ENCODE results near the gene CAPNS2.
"Not testable (repeated sequence)": the region's sequence is repeated elsewhere in the genome, so short reads cannot be mapped to it uniquely, and the experiment has no call there.

Gene CAPNS2

GRCh38 chr16:55569025-55569424 lies 2.5 kb downstream of the CAPNS2 start:
- DNase-seq = no peak

DNA sequence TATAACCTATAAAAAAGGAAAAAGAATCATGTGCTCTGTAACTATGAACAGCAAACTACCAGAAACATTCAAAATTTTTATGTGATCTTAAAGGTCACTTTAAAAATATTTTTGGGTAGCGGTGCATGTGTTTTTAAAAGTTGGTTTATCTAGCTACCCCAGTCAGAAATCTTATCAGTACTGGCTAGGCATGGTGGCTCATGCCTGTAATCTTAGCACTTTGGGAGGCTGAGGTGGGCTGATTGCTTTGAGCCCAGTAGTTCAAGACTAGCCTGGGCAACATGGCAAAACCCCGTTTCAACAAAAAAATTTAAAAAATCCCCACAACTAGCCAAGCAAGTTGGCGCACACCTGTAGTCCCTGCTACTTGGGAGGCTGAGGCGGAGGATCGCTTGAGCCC lies 3.7 kb downstream of the CAPNS2 start:
- no peak for DNase-seq

DNA sequence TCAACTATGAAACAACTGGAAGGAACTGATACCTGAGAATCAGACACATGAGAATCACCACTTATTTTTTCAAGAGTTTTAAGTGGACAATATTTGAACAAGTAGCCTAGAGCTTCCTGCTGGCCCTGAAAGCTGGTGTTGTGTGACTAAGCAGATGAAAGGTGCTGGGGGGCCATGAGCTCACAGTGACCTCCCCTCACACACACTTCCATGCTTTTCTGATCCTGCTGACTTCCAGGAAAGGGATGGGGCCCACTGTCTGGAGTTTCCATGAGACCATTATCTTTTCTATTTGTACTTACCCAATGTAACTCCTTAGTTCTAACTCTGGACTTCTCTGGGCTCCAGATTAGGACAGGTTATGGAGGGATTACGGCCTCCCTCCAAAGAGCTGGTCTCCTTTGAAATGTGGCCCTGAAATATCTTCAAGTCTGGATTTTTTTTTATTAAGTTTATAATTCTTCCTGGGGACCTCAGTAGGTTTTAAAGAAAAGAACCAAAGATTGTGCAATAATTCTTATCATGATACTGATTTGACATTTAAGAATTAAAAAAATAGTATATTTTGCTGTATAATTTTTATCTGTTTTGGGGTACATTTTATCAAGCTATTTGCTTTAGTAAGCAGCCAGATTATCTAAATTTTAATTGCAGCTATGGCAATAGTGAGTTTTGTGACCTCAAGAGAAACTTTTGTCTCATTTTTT lies 4.9 kb downstream of the CAPNS2 start:
- no peak for DNase-seq

GRCh38 chr16:55572439-55572838 lies 6.0 kb downstream of the CAPNS2 start:
- DNase-seq = no peak

- DNase-seq = no peak
Observed at GRCh38 chr16:55574811-55575210, 8.3 kb downstream of the CAPNS2 start.

GRCh38 chr16:55575496-55575895 lies 9.0 kb downstream of the CAPNS2 start:
- no peak for DNase-seq

DNA sequence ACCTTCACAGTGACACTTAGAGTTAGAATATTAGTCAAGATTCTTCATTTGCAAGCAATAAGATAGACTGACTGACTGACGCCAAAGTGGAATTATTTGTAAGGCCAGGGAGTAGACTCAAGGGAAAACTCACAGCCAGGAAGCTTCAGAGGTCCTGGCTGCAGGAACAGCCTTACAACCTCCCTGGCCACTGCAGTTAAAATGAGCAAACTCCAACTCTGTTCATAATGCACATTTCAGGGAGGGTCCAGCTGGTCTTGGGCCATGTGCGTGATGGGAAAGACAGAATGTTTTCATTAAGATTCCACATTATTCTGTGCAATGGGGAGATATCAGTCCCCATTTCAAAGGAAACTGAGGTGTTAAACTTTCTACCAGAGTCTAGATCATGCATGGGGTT lies 9.9 kb downstream of the CAPNS2 start:
- DNase-seq = no peak

- DNase-seq = no peak
Observed at GRCh38 chr16:55577887-55578286, 11.4 kb downstream of the CAPNS2 start.

- DNase-seq = no peak
Observed at GRCh38 chr16:55585631-55586030, 19.1 kb downstream of the CAPNS2 start.

- no peak for DNase-seq
Observed at GRCh38 chr16:55588799-55589198, 22.3 kb downstream of the CAPNS2 start.

GRCh38 chr16:55592306-55592705 lies 25.8 kb downstream of the CAPNS2 start:
- no peak for DNase-seq

GRCh38 chr16:55597928-55598327 lies 31.4 kb downstream of the CAPNS2 start:
- DNase-seq = no peak

GRCh38 chr16:55605754-55606336 lies 39.4 kb downstream of the CAPNS2 start:
- no peak for DNase-seq

GRCh38 chr16:55613613-55614335 lies 47.3 kb downstream of the CAPNS2 start:
- DNase-seq = no peak

GRCh38 chr16:55615071-55615470 lies 48.6 kb downstream of the CAPNS2 start:
- no peak for DNase-seq

- DNase-seq = not testable (repeated sequence)
Observed at GRCh38 chr16:55615670-55616069, 49.2 kb downstream of the CAPNS2 start.
